NCI-H2227 treated with DMSO at 0.1 percent for 48 hours (cell line): ENCODE measurements around the gene SLC32A1.

Experiments used
- DNase-seq: peaks from one replicate; lab custom pipeline; 2025; lab: John Stamatoyannopoulos, UW

The SLC32A1 gene, protein sequence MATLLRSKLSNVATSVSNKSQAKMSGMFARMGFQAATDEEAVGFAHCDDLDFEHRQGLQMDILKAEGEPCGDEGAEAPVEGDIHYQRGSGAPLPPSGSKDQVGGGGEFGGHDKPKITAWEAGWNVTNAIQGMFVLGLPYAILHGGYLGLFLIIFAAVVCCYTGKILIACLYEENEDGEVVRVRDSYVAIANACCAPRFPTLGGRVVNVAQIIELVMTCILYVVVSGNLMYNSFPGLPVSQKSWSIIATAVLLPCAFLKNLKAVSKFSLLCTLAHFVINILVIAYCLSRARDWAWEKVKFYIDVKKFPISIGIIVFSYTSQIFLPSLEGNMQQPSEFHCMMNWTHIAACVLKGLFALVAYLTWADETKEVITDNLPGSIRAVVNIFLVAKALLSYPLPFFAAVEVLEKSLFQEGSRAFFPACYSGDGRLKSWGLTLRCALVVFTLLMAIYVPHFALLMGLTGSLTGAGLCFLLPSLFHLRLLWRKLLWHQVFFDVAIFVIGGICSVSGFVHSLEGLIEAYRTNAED

DNA sequence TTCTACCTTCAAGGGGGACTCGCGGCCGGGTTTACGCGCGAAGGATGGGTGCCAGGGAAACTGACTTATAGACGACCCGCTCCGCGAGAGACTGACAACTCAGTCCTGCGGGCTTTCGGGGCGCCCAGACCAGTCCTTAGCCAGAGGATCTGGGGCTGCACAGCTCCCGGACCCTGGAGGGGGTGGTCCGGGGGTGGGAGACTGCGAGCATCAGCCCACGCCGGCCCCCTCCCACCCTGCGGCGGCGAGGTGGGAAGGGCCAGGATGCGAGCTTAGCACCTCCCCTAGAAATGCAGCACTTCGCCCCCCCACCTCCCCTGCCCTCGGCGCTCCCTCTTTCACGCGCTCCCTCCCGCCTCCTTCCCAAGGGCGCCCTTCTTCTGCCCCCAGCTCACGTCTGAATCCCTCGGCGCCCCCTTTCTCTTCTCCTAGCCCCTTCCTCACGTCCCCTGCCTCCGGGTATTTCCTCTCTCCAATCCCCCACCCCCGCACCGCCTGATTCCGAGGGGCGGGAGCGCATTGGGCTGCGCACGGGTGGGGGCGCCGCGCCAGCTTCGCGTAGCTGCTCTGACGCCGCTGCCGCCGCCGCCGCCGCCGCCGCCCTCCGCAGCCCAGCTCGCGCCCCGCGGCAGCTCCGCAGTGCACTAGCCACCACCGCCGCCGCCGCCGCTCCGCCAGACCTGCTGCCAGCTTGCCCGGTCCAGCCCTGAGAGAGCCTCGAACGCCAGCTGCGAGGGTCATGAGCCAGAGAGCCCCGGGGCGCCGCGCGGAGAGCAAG is at the start of gene SLC32A1:
TSS of gene SLC32A1 (plus strand) at position 639 of the 778 bp plus-strand sequence. CDS start 239 bp downstream, outside the sequence.
- peak; percentile 81 for DNase-seq

DNA sequence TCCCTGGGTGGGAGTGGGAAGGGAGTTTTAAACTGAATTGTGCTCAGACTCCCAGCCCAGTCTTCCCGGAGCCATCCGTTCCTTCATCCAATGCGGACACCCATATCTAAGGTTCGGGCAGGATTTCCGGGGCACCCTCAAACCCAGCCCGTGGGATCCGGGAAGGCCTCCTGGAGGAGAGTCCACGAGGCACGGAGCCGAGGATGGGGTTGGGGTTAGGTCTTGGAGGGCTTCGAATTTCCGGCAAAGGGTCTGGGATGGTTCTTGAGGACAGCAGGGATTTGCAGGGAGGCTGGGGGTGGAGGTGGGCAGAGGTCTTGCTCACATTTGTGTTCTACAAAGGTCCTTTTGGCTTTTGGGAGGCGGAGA is 49.5 kb upstream of the SLC32A1 start:
- no peak for DNase-seq

DNA sequence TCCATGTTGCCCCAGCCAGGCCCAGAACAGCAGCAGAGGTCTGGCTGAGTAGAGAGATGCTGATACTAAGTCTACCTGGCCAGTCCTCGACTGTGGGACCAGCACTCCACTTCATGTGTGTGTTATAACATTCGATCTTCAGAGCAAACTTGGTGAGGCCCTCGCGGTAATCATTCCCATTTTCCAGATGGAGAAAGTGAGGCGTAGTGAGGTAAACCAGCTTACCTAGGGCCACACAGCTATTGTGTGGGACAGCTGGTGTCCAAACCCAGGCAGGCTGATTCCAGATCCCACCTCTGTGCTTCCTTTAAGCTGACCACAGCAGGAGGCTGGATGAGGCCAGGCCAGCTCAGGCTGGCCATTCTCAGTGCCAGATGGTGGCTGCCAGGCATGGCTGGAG is 47.7 kb upstream of the SLC32A1 start:
- no peak for DNase-seq

DNA sequence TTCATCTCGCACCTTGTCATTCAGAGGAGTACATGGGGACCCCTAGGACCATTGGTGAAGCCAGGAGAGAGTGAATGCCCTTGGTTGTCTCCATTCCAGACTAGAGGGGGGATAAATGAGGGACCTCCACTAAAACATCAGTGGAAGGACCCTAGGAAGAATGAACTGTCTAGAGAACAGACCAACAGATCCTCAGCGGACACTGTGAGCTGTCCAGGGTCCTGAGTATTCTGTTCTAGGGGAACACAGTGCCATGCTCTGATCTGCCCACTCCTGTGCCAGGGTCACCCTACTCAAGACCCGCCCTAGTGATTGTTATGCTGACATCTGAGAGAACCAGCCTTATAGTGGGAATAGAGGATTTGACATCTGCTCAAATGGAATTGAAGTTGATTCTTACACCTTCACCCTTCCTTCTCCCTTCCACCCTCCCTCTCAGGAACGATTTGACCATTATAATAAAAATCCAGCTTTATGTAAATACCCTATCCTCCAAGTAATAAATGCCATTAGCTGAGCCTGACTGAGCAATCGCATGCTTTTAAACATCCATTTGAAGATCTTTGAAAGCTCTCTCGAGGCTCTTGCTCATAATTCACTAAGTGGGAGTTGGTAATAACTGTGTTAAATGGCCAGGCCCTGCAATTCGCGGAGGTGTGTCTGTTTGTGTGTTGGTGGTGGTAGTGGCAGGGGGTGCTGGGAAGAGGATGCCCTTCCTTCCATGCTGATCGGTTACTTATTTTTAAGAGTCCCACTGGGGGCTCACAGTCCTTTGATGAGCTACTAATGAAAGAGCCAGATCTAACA is 43.6 kb upstream of the SLC32A1 start:
- peak; percentile 21 for DNase-seq

DNA sequence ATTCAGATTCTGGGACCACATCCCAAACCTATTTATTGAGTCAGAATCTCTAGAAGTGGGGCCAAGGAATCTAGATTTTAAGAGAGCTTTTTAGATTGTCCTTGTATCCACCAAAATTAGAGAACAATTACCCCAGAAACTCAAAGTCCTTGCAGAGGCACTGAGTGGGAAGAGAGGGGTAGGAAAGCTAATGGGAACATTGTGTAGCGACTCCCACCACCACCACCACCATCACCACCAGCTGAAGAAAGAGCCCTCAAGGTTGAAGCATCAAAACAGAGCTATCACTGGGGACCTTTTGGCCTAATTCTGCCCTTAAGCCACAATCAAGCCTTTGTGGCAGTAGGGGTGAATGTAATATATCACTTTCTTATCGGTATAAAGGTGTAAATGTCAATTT is 39.0 kb upstream of the SLC32A1 start:
- DNase-seq: no peak

DNA sequence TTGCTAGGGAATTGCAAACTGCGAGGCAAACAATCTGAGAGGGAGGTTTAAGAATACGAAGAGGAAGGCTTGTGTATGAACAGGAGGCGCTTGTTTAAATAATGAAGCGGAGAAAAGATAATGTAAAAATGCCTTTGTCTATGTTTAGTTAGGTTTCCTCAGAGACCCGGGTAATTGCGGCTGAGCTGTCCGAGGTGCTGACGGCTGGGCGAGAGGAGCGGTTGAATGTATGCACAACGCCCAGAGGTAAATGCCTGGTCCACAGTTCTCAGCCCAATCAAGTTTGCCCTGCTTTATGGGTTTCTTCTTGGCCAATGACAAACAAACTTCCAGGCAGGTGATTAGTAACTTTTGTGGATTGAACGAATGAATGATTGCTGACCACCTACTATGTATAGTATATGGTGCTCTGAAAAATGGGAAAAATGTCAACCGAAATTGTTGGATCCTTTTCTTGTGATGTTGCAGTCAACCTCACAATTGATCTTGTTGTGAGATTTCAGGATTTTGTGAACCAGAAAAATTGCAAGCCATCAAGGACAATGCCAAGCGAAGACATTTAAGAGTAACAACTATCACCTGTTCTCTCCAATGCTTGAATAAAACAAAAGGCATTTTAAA is 38.3 kb upstream of the SLC32A1 start:
- DNase-seq: peak; percentile 21

DNA sequence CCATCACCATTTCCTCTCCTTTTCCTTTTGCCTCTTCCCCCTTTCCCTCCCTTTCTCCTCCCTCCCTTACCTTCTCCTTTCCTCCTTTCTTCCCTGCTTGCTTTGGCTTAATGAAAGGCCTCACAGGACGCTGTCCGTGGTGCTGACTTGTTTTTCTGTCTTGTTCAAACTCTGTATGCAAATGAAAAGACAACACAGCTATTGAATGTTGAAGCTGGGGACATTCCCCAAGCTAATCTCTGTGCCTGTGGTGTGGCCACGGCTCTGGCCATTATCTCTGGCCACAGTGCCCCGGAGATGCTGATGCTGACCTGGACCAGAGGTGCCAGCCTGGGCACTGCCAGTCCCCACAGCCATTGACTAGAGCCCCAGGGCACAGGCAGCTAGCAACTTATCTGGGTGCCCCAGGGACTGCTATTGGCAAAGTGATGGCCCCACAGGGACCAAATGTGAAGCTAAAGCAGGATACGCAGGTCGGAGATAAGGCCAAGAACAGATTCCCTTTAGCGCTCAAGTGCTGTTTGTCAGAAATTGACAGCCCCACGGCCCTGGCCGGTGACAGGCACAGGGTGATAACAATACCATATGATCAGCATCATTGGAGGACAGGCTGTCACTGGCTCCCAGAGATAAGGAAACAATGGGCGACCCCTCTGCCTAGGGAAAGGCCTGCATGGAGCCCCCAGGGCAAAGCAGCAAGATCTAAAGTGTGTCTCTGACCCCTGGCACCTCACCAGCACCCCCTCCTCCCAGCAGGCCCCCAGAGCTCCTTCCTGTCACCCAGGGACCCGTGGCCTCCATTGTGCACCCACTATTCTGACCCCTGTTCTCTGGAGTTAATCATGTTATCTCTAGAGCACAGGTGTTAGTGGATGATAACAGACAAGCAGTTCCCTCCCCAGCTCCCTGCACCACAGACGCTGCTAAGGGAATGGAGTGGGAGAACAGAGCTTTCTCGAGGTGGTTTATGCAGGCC is 31.6 kb upstream of the SLC32A1 start:
- no peak for DNase-seq

DNA sequence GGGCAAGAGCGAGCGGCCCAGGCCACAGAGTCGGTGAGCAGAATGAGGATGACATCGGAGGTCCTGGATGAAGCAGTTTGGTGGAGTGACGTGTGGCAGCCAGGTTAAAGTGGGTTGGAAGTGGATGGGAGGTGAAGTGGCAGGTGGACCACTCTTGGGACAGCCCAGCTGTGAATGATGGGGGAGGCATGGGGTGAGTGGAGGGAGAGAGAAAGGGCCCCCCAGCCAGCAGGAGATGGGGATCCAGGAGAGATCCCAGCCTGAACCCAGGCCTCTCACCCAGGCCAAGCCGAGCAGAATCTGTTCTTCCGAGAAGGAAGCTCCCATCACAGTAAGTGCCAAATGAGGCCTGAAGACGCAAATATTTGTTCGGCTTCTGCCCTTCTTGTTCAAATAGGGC is 27.0 kb upstream of the SLC32A1 start:
- DNase-seq: no peak

DNA sequence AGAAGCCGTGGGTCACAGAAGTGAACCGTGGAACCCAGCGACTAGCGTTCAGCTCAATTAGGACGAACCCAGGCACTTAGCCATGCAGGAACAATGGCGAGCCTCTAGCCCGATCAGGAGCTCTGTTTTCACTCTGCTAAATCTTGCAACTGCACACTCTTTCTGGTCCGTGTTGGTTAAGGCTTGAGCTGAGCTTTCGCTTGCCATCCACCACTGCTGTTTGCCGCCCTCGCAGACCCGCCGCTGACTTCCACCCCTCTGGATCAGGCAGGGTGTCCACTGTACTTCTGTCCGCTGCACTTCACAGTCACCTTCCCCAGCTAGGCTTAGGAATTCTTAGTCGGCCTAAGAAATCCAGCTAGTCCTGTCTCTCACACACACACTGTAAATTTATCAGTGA is 25.7 kb upstream of the SLC32A1 start:
- DNase-seq: no peak

DNA sequence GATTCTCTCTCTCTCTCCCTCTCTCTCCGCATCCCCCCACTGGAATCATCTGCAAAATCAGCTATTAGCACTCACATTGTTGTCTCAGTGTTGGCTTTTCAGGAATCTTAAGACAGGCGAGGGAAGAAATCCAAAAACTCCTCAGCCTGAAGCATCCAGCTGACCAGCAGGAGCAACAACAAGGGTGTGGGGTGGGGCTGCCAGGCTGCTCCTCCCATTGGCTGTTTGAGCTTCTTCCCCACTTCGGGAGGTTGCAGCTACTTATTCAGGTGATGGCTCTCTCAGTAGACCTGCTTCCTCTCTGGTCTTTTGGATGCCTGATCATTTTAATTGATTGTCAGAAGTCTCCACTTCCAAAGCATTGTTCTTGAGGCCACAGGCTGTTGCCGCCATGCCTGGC is 24.1 kb upstream of the SLC32A1 start:
- no peak for DNase-seq

DNA sequence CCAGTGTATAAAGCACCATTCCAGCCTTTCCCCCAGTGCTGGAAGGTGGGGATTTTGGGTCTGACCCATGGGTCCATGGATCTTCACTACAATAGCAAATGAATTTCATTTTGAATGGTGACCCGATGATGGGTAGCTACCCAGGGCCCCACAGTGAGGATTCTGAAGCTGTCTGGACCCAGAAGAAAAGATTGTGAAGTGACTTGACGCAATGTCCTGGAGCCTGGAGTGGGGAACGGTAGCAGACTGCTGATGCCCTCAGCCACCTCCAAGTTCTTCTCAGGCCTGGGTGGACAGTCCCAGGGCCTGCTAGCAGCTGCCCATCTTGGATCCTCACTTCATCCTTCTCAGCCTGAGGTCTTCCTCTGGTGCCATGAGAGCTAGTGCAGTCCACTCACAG is 23.4 kb upstream of the SLC32A1 start:
- no peak for DNase-seq

DNA sequence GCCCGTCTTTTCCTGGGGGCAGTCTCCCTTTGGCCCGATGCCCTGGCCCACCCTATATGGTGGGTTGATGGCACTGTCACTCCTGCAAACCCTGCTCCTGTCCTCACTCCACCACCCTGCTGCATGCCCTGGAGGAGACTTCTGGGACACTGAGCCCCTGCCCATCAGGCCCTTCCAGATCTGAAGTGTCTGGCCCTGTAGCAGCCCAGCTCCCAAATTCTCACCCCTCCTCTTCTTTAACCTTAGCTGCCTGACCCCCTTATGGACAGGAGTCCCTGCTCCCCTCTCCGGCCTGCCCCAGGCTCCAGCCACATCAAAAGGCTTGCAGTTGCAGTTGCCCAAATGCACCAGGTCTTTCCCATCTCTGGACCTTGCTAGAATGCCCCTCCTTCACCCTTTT is 20.8 kb upstream of the SLC32A1 start:
- no peak for DNase-seq

DNA sequence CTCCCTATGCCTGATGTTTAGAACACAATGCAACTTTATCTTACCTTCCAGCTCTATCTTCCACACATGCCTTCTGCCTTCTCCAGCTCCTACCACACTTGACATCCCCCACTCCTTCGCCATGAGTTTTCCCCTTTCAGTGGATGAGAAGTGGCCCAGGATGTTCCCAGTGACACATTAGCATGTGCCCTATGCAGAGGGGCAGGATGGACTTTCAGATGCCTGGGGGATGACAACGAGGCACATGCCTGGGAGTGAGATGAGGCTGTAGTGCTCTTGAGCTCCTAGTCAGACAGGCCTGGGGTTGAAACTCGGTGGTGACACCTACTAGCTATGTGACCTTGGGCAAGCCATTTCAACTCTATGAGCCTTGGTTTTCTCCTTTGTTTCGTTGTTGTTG is 20.1 kb upstream of the SLC32A1 start:
- DNase-seq: no peak

DNA sequence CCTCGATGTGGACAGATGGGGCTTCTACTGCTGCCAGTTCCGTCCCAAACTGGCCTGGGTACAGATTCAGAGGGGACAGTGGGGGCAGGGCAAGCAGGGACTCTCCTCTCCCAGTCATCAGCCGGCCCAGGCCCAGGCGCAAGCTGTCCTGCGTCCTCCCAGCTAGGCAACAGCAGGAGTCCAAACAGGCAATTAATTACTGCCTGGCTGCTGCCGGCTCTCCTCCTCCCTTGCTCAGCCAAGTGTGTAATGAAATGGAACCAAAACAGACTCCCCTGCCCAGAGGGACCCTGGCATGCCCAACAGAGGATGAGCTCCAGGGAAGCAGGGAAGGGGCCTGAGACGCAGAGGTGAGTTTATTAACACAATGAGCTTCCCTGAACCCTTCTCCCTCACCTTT is 17.8 kb upstream of the SLC32A1 start:
- peak; percentile 71 for DNase-seq

DNA sequence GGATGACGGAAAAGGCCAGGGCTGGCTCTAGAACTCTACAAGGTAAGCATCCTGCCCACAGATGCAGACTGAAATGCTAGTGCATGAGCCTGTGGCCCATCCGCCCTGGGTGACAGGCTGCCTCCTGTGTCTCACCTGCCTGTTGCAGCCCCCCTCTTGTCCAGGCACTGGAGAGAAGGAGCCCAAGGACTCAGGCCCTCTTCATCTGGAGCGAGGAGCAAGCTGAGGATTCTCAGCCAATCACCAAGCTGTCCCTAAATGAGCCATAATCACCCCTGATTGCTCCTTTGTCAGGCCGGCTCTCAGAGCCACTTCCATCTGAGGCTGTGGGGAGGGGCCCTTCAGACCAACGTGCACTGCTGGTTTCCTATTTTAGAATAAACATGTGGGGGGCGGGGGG is 10.0 kb upstream of the SLC32A1 start:
- peak; percentile 86 for DNase-seq

DNA sequence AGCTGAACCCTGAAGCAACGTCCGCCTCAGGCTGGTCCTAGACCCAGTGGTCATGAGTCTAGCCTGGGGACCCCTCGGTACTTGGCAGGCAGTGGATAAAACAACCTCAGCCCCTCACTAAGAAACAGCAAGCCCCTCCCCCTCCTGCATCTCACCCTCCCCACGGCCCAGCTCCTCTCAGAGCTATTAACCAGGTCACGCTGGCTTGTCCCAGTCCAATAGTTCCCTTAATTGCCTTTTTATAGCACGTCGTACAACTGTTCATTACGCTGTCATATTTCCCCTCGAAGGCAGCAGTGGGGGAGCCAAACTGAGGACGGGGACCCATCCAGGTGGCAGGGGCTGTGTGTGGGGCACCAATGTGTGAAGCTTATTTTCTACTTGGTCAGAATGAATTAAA is 8.6 kb upstream of the SLC32A1 start:
- DNase-seq: peak; percentile 44

DNA sequence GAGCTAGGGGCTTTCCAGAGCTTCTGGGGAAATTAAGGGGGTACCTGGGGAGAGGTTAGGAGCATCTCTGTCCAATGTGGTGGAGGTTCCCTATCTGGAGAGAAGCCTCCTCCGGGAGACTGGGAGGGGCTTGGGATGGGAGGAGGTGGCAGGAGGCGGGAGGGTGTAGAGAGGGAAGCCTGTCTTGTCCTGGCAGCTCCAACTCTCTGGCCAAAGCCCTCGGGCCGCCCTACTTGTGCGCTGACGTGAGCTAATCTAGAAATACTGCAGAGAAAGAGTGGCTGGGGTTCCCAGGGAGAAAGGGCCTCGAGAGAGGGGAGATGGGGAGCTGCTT is 1.6 kb upstream of the SLC32A1 start:
- no peak for DNase-seq

DNA sequence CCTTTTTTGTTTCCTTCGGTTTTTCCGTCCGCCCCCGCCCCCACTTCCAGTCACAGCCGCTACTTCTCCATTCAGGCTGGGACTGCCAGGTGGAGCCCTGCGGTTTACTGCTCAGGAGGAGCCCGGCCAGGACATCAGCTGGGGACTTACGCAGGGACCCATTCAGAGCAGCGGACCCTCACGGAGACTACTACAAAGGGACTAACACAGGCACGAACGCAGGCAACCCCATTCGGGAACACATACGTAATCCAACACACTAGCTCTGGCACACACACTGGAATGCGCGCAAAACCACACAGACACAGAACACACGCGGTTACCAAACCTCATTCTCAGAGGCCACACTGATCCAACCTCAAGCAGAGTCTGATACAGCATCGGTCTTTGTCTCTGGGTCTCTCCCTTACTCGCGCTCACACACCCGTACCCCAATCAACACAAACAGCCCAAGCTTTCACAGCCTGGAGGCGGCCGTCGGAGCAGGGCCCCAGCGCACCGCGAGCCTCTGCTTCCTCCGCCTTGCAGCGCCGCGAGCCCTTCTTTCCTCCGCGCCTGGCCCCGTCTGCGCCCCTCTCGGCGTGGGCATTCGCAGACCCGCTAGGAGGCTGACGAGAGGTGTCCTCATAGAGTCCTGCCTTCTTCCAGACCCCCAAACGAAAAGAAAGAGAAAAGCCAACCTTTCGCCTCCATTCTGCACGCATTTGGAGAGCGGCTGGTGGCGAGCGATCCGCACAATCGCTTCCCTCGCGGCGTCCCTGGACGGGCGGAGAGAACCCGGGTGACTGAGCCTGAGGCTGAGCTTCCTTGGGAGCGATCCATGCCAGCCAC is 1.1 kb upstream of the SLC32A1 start:
- no peak for DNase-seq

DNA sequence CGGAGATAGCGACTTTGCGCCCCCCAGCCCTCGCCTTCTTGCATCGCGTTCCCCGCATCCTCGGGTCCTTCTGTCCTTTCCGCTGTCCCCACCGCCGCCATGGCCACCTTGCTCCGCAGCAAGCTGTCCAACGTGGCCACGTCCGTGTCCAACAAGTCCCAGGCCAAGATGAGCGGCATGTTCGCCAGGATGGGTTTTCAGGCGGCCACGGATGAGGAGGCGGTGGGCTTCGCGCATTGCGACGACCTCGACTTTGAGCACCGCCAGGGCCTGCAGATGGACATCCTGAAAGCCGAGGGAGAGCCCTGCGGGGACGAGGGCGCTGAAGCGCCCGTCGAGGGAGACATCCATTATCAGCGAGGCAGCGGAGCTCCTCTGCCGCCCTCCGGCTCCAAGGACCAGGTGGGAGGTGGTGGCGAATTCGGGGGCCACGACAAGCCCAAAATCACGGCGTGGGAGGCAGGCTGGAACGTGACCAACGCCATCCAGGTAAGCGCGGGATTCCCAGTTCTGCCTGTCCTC is 401 bp downstream of the SLC32A1 start:
- DNase-seq: no peak
